ENCODE results near the gene SUPT16H.
"Not testable (repeated sequence)": the region's sequence is repeated elsewhere in the genome, so short reads cannot be mapped to it uniquely, and the experiment has no call there.

Gene SUPT16H

GRCh38 chr14:21383848-21384493 lies at the start of gene SUPT16H:
Gene SUPT16H, minus strand, starts transcription at chr14:21384019. Its CDS starts 92 bp downstream, at chr14:21383927.
- peak; percentile 74 to 87 (median 85) for DNase-seq (ENCODE audit: low read depth in 2 of 3, low spot score in 2 of 3)

GRCh38 chr14:21431126-21431525 lies 47.3 kb upstream of the SUPT16H start:
- DNase-seq (ENCODE audit: low read depth in 2 of 3, low spot score in 2 of 3) = no peak

- no peak for DNase-seq (ENCODE audit: low read depth in 2 of 3, low spot score in 2 of 3)
Measured at GRCh38 chr14:21428930-21429329, 45.1 kb upstream of the SUPT16H start.

GRCh38 chr14:21426692-21427091 lies 42.9 kb upstream of the SUPT16H start:
- no peak for DNase-seq (ENCODE audit: low read depth in 2 of 3, low spot score in 2 of 3)

GRCh38 chr14:21419528-21419927 lies 35.7 kb upstream of the SUPT16H start:
- no peak for DNase-seq (ENCODE audit: low read depth in 2 of 3, low spot score in 2 of 3)

GRCh38 chr14:21415329-21415728 lies 31.5 kb upstream of the SUPT16H start:
- DNase-seq (ENCODE audit: low read depth in 2 of 3, low spot score in 2 of 3) = no peak

- DNase-seq (ENCODE audit: low read depth in 2 of 3, low spot score in 2 of 3) = no peak
Measured at GRCh38 chr14:21414137-21414631, 30.4 kb upstream of the SUPT16H start.

- DNase-seq (ENCODE audit: low read depth in 2 of 3, low spot score in 2 of 3) = no peak
Measured at GRCh38 chr14:21408147-21408546, 24.3 kb upstream of the SUPT16H start.

GRCh38 chr14:21406213-21406612 lies 22.4 kb upstream of the SUPT16H start:
- no peak for DNase-seq (ENCODE audit: low read depth in 2 of 3, low spot score in 2 of 3)

GRCh38 chr14:21405097-21405496 lies 21.3 kb upstream of the SUPT16H start:
- no peak for DNase-seq (ENCODE audit: low read depth in 2 of 3, low spot score in 2 of 3)

- DNase-seq (ENCODE audit: low read depth in 2 of 3, low spot score in 2 of 3) = no peak
Measured at GRCh38 chr14:21399311-21399870, 15.6 kb upstream of the SUPT16H start.

- DNase-seq (ENCODE audit: low read depth in 2 of 3, low spot score in 2 of 3) = no peak
Measured at GRCh38 chr14:21398901-21399300, 15.1 kb upstream of the SUPT16H start.

GRCh38 chr14:21395450-21395849 lies 11.6 kb upstream of the SUPT16H start:
- no peak for DNase-seq (ENCODE audit: low read depth in 2 of 3, low spot score in 2 of 3)

GRCh38 chr14:21385188-21385904 lies 1.5 kb upstream of the SUPT16H start:
- no peak for DNase-seq (ENCODE audit: low read depth in 2 of 3, low spot score in 2 of 3)

GRCh38 chr14:21384494-21384851 lies 654 bp upstream of the SUPT16H start:
- no peak for DNase-seq (ENCODE audit: low read depth in 2 of 3, low spot score in 2 of 3)

GRCh38 chr14:21382886-21383847 lies 652 bp downstream of the SUPT16H start:
- peak; percentile 24 to 38 (median 30) for DNase-seq (ENCODE audit: low read depth in 2 of 3, low spot score in 2 of 3)

- DNase-seq (ENCODE audit: low read depth in 2 of 3, low spot score in 2 of 3) = no peak
Measured at GRCh38 chr14:21382095-21382494, 1.7 kb downstream of the SUPT16H start.

GRCh38 chr14:21379338-21379737 lies 4.5 kb downstream of the SUPT16H start:
- no peak for DNase-seq (ENCODE audit: low read depth in 2 of 3, low spot score in 2 of 3)

- no peak for DNase-seq (ENCODE audit: low read depth in 2 of 3, low spot score in 2 of 3)
Measured at GRCh38 chr14:21373980-21374379, 9.8 kb downstream of the SUPT16H start.

GRCh38 chr14:21372814-21373213 lies 11.0 kb downstream of the SUPT16H start:
- not testable (repeated sequence) for DNase-seq (ENCODE audit: low read depth in 2 of 3, low spot score in 2 of 3)
